ENCODE measurements around the gene WDFY4. TPM values are rescaled to one million over a fixed set of nuclear protein-coding genes. Genes with fewer than 3 reads are reported as not detected.

The WDFY4 gene
- total RNA-seq, 1 experiment from 2014 or later = not detected

GRCh38 chr10:48636901-48637300 lies 47.8 kb upstream of the WDFY4 start:
- H3K9me3 ChIP-seq (ENCODE audit: insufficient read depth, low read depth) = no peaks in the 10 kb centered on the region; the same call in 1 of the 2 replicates
- TF ChIP-seq, protein P1, sequence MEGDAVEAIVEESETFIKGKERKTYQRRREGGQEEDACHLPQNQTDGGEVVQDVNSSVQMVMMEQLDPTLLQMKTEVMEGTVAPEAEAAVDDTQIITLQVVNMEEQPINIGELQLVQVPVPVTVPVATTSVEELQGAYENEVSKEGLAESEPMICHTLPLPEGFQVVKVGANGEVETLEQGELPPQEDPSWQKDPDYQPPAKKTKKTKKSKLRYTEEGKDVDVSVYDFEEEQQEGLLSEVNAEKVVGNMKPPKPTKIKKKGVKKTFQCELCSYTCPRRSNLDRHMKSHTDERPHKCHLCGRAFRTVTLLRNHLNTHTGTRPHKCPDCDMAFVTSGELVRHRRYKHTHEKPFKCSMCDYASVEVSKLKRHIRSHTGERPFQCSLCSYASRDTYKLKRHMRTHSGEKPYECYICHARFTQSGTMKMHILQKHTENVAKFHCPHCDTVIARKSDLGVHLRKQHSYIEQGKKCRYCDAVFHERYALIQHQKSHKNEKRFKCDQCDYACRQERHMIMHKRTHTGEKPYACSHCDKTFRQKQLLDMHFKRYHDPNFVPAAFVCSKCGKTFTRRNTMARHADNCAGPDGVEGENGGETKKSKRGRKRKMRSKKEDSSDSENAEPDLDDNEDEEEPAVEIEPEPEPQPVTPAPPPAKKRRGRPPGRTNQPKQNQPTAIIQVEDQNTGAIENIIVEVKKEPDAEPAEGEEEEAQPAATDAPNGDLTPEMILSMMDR (conservative IDR thresholded peaks at IDR 0.05) = no peak
- TF ChIP-seq EZH2 (IDR thresholded peaks at IDR 0.05; ENCODE audit: low read depth) = no peak
- H3K4me1 ChIP-seq (replicated peaks; ENCODE audit: insufficient read depth) = no peaks in the 10 kb centered on the region
- no peak overlapping the region for H2AFZ ChIP-seq
- no peak for DNase-seq
- BruUV-seq (replicated peaks) = no TSS peak
- no peaks in the 10 kb centered on the region for H4K20me1 ChIP-seq (ENCODE audit: insufficient read depth)
- CTCF ChIA-PET = no interaction called here
- no peak overlapping the region for H3K4me3 ChIP-seq
- no peaks in the 10 kb centered on the region for H3K79me2 ChIP-seq (ENCODE audit: low read depth)
- intact Hi-C loops (cut with micrococcal nuclease; ENCODE audit: unreplicated experiment) = no loop called here
- no peaks in the 10 kb centered on the region for H3K9me2 ChIP-seq (ENCODE audit: insufficient read depth)
- no peak overlapping the region for H3K4me2 ChIP-seq
- no peaks in the 10 kb centered on the region for H3K36me3 ChIP-seq (ENCODE audit: low read depth)
- H3K27me3 ChIP-seq (ENCODE audit: insufficient read depth, low read depth) = no peaks in the 10 kb centered on the region
- H3K27ac ChIP-seq = no peak overlapping the region
- no peaks in the 10 kb centered on the region for H3F3A ChIP-seq (ENCODE audit: insufficient read depth, low read depth)
- POLR2A ChIA-PET (ENCODE audit: unreplicated experiment) = no interaction called here

GRCh38 chr10:48638158-48638557 lies 46.5 kb upstream of the WDFY4 start:
- Histone ChIP-seq H3K27me3 (ENCODE audit: insufficient read depth, low read depth) (no peaks in the 10 kb centered on the region), H3K9me2 (ENCODE audit: insufficient read depth) (no peaks in the 10 kb centered on the region), H3K27ac (no peak overlapping the region), H3K36me3 (ENCODE audit: low read depth) (no peaks in the 10 kb centered on the region), H2AFZ (no peak overlapping the region), H3K79me2 (ENCODE audit: low read depth) (no peaks in the 10 kb centered on the region), H3K4me3 (no peak overlapping the region), H3F3A (ENCODE audit: insufficient read depth, low read depth) (no peaks in the 10 kb centered on the region), H3K4me2 (no peak overlapping the region), H3K9me3 (ENCODE audit: insufficient read depth, low read depth) (peaks cover 4% of the 10 kb centered on the region), H3K4me1 (replicated peaks; ENCODE audit: insufficient read depth) (no peaks in the 10 kb centered on the region), H4K20me1 (ENCODE audit: insufficient read depth) (no peaks in the 10 kb centered on the region)
- DNase-seq = no peak
- ChIA-PET POLR2A (ENCODE audit: unreplicated experiment) (no interaction called here), CTCF (no interaction called here)
- no TSS peak for BruUV-seq (replicated peaks)
- intact Hi-C loops (cut with micrococcal nuclease; ENCODE audit: unreplicated experiment) = no loop called here
- TF ChIP-seq, protein P1 (conservative IDR thresholded peaks at IDR 0.05) = no peak
- no peak for TF ChIP-seq EZH2 (IDR thresholded peaks at IDR 0.05; ENCODE audit: low read depth)

- intact Hi-C loops (cut with micrococcal nuclease; ENCODE audit: unreplicated experiment) = no loop called here
- BruUV-seq (replicated peaks) = no TSS peak
- DNase-seq = no peak
Observed at GRCh38 chr10:48638739-48639527, 45.7 kb upstream of the WDFY4 start.

More at GRCh38 chr10:48638739-48639527, 45.7 kb upstream of the WDFY4 start:
- Histone ChIP-seq H3K4me3 (no peak overlapping the region), H3K9me2 (ENCODE audit: insufficient read depth) (no peaks in the 10 kb centered on the region), H3K27ac (no peak overlapping the region), H3K9me3 (ENCODE audit: insufficient read depth, low read depth) (peaks cover 6% of the 10 kb centered on the region), H3K27me3 (ENCODE audit: insufficient read depth, low read depth) (no peaks in the 10 kb centered on the region), H3K79me2 (ENCODE audit: low read depth) (no peaks in the 10 kb centered on the region), H3K36me3 (ENCODE audit: low read depth) (no peaks in the 10 kb centered on the region), H2AFZ (no peak overlapping the region), H4K20me1 (ENCODE audit: insufficient read depth) (no peaks in the 10 kb centered on the region), H3K4me2 (no peak overlapping the region), H3F3A (ENCODE audit: insufficient read depth, low read depth) (no peaks in the 10 kb centered on the region), H3K4me1 (replicated peaks; ENCODE audit: insufficient read depth) (no peaks in the 10 kb centered on the region)
- CTCF ChIA-PET = no interaction called here
- TF ChIP-seq, protein P1 (conservative IDR thresholded peaks at IDR 0.05) = no peak
- no peak for TF ChIP-seq EZH2 (IDR thresholded peaks at IDR 0.05; ENCODE audit: low read depth)
- POLR2A ChIA-PET (ENCODE audit: unreplicated experiment) = no interaction called here

Data from PC-9 (cell line).